Activated CD8-positive, alpha-beta memory T cell treated with anti-CD3 and anti-CD28 coated beads for 48 hours (primary cell): ENCODE measurements around the gene NEUROD2.
"Not testable (repeated sequence)": the region's sequence is repeated elsewhere in the genome, so short reads cannot be mapped to it uniquely, and the experiment has no call there.

Experiments
- DNase-seq, 3 experiments: peaks; one replicate each; pipeline ENCODE4 v3.0.0-alpha.2; 2020; ENCODE audit warnings: low read depth in 2 of 3, low spot score in 2 of 3

The NEUROD2 gene

DNA sequence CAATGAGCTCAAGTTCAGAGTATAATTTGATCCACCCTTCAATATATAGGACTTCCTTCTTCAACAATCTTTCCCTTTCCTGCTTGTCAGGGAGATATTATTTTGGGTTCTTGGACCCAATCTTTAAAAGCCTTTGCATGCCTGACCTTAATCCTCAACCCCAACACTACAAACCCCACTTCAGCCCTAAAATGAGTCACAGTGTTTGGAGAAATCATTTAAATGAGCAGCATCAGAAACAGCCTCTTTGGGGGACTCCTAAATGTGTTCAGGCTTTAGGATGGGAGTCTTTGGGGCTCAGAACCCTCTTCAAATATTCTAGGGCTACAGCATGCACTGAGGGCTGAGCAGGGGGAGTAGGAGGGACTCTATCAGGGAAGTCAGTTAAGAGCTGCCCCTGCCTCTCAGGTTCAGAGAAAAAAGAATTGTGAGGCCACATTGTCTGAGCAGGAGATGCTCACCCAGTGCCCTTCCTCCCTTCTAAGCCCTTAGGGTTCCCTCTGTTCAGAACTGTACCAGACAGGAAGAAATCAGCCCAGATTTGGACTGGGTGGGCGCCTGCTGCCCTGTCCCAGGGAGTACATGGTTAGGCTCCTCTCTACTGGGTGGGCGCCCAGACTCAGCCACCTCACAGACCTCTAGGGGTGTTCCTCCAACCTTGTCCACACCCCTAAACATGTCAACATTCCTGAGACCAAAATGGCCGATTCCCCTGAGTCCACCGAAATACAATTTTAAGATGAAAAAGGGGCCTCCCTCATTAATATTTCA, 5.0 kb downstream of the NEUROD2 start:
- DNase-seq = no peak

DNA sequence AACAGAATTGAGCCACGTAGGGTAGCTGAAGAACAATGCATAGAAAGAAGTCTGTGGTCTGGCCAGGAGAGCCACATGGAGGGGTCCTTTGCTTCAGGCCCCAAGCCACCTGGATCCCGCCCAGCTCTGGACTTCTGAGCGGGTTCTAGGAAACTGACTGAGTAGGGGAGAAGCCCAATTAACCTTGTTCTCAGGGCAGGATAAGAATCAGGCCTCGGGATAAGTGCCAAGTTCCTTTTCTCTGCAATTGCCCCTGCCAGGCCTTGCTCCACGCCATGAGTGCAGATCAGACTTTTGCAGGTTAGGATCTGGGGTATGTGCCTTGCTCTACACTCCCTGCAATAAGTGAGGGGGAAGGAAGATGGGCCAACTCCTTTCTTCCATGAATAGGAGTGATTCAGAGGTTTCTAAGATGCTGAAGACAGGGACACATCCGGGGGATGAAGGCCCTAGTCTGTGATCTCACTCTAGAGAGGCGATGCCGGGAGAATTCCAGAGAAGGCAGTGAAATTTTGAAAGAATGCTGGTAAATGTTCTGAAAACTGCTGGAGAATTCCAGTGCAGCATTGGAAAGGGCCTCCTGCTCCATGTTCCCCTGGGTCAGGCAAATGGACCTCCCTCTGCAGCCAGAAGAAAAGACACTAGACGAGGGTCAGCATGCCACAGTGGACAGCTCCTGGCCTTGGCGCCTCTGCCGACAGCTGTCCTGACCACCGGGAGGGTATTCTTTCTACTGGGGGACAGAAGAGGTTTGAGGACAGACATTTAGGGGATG, 5.8 kb downstream of the NEUROD2 start:
- no peak for DNase-seq

DNA sequence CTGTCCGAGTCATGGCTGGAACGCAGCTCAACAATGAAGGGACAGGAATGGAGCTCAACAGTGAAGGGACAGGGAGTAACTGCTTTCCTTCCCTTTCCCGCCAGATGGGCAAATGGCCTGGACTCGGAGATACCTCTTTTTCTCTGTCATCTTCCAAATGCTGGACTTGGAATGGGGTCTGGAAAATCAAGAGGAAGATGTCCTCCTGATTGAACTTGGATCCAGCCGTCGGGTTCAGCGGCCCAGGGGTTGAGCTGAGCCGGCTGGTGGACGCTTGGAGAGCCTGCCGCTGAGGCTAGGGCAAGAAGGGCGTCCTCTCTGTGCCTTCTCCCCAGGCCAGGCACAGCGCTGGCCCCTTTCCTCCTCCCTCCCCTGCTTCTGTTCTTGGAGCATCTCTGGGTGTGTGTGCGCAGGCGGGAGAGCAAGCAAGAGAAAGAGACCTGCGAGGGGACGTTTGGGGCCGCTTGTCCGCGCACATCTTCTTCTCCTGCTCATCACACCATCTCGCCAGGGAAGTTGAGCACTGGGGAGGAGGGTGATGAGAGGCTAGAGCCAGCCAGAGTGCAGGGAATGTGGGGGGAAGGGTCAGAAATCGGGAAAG, 6.6 kb downstream of the NEUROD2 start:
- no peak for DNase-seq

DNA sequence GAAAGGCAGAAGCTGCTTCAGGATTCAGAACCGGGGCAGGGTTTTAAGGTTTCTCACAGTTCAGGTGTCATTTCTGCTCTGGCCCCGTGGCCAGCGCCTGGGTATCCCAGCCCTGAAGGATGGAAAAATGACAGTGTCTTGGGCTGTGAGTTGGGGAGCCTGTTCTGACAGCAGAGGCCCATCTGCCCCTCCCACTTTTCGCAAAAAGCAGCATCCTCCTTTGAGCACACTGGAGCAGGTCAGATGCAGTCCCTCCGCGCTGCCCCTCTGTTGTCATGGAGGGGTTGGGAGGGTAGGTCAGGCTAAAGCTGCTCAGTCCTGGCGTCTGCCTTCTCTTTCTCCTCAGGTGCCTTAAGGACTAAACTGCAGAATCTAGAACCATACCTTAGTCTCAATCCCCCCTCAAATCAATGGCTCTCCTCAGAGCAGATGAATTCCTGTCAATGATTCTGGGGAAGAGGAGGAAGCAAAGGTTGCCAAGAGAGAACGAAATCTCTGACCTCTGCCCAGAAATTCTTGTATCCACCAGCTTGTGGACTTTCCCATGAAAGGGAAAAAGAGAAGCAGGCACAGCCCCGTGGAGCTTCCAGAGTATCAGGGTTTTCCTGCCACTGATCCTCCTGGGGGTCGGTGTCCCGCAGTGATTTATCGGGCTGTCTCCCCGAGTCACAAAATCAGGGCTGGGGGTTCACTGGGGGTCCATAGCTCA, 7.3 kb downstream of the NEUROD2 start:
- DNase-seq = no peak

DNA sequence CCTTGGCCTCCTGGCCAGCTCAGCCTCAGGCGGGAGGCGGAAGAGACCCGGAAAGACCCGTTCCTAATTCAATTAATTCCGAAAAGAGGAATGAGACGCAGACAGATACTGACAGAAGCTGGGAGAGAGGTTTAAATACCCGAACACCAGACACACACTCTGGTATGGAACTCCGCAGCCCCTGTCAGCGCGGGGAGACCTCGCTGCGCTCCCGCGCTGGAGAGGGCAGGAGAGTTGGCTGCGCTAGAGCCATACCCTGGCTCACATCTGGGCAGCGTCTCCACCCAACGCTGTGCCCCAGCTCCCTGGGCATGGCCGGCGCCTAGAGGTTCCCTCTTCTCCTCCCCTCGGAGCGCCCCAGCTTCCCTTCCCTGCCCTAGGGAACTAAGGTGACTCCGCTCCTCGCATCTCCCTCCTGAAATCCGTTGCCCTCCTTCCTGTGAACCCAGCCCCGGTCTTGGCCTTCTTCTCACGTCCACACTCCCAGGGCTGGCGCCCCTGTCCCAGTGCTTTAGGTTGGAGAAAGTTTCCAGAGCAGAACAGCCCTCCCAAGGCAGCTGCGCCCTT, 8.0 kb downstream of the NEUROD2 start:
- DNase-seq = no peak

DNA sequence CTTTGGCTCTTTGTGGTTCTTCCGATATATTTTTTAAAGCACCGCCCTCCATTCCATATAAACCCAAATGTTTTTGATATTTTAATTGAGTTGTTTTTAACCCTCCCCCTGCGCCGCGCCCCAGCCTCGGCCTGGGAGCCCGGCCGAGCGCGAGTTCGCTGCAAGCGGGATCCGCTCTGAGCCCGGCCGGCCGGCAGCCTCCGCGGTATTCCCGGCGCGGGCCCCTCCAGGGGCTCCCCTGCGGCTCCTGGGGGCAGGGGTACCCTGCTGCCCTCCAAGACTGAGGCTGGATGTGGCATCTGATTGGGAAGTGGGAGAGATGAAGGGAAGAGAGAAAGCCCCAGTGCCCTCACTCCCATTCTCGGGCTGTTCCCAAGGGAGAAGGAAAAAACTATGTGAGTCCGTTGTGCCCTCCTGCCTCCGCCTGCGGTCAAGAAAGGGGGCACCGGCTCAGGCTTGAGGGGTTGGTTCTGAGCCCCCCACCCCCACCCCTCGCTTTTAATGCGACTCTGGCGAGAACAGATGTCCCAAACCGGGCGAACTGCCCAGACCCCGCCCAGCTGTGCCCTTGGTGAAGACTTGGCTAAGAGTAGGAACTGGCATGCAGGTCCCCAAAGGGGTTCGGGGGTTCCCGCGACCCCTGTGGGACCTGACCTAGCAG, 8.6 kb downstream of the NEUROD2 start:
- no peak for DNase-seq

DNA sequence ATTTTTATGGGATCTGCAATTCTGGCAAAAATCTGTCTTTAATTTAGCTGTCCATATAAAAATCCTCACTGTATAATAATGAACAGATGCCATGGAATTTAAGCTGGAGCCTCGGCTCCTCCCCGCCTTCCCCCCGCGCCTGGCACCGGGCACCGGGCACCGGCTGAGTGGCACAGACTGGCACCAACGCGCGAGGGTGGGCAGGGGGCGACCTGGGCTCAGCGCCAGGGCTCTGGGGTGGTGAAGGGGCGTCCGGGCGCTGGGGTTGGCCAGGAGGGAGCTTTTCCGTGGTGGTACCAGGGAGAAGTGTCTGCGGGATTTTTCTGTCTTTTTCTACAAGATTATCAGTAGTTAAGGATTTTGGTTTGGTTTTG, 9.1 kb downstream of the NEUROD2 start:
- DNase-seq = no peak

DNA sequence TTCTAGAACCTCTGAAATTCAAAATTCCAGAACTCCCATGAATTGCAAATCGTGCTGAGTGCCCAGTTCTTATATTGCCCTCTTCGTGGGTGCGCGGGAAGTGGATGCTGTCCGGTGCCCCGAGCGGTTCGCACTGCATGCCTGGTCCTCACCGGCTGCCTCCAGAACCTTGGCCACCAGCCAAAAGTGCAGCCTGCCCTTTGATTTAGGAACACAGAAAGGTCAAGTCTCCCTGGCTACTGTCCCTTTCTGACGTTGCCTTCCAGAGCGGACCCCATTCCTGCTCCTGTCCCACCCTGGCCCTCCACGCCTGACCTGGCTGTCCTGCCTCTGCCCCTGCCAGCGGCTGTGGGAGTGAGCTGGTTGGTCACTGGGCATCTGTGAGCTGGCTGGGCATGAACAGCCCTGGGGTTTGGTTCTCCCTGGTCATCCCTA, 9.7 kb downstream of the NEUROD2 start:
- no peak for DNase-seq

DNA sequence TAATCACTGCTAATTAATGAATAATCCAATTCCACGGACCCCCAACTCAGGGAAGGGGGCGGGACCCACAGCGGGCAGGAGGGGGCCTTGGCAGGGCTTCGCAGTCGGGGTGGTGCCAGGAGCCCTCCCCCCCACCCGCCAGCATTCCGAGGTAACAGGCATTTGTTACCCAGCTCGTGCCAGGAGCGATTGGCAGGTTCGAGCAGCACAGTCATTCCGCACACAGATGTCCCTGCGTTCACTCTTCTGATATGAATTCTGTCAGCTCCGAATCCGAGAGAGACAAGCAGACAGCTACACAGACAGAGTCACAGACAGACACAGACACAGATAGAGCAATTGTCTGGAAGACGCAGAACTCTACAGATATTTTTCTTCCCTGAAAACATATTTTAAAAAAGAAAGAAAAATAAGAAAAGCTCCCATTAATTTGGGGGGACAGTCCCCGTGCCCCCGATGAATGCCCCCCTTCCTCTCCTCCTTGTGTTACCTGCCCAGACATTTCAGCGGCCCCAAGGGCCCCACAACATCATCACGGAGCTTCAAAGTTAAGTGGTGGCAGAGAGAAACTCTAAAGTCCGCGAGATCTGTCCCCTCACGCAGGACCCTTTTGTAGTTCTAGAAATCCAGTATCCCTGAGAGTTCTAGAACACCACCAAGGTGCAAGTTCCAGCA, 10.2 kb downstream of the NEUROD2 start:
- no peak for DNase-seq

DNA sequence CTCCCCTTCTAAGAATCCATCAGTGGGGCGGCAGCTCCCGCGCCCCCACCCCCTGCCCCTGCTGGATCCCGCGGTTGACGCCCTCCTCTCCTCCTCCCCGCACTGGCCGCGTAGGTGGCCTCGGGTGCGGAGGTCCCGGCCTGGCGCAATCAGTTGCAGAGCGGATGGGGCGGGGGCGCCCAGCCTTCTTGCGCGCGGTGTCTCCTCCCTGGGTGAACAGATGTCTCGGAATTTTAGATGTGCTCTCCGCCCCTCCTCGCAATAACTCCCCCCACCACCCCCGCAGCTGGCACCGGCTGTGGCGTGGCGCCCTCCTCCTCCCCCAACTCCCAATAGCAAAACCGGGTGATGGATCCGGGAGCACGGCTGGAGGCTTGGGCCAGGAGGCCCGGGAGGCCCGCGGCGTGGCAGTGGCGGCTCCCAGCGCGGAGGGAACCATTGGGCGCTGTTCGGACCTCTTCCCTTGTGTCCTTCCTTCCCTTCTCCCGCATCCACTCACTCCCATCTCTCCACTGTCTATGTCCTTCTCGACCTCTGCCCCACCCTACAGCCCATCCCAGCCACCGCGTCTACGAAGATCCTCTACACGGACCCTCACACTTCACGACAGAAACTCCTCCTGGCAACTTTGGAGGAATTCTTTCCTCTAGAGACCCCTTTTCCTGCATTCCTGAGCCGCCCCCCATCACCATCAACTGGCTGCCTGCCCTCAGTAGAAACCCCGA, 11.0 kb downstream of the NEUROD2 start:
- DNase-seq = no peak

DNA sequence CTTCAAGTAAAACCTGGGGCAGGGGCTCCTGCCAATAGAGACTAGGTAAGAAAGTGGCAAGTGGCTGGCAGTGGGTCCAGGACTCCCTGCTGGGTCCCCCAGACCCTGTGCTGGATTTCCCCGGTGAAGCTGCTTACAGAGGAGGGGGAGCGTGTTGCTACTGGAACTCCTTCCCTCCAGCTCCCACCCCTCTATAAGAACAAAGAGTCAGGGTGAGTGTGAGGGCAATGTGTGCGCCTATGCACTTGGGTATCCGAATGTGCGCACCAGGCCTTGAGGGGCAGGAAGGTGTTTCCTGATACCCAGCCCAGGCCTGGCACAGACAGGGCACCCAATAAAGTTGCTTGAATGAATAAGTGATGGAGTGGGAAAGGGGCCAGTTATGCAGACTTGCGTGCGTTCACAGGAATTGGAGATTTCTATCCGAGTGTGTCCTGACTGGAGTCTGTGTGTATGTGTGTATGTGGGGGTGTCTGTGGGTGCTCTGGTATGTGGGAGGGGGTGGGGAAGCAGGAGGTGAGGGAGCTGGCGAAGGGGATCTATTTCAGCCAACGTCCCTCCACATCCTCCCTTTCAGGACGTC, 11.7 kb downstream of the NEUROD2 start:
- no peak for DNase-seq

DNA sequence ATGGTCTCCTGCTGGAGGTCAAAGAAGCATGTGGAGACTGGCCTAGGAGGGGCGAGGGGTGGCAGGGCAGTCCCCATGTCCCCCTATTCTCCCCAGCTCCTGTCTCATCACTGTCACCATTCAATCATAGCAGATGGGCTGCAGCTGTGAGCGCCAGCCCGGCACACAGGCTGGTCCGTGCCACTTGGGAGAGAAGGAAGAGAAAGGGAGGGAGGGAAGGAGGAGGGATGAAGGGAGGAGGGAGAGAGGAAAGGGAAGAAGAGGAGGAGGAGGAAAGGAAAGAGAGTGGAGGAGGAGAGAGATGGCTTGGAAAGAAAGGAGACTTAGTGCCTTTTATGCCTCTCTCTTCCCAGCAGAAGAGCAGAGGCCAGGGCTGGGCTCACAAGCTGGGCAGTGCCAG, 12.4 kb downstream of the NEUROD2 start:
- no peak for DNase-seq

DNA sequence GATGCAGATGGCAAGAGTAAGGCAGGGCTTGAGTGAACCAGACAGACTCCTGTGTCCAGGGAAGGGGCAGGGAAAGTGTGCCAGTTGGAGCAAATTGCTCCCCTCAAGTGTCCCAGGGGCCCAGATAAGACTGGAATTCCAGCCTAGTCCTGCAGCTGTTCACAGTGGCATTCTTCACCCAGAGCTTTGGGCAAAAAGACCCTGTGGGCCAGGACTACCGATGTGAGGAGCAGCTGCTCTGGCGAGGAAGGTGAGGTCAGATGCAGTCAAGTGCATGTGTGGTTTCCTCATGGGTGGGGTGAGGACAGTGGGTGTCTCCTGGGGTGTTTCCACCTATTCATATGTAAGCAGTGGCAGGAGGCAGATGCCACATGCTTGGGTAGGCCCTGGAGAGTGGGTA, 14.3 kb downstream of the NEUROD2 start:
- DNase-seq = no peak

DNA sequence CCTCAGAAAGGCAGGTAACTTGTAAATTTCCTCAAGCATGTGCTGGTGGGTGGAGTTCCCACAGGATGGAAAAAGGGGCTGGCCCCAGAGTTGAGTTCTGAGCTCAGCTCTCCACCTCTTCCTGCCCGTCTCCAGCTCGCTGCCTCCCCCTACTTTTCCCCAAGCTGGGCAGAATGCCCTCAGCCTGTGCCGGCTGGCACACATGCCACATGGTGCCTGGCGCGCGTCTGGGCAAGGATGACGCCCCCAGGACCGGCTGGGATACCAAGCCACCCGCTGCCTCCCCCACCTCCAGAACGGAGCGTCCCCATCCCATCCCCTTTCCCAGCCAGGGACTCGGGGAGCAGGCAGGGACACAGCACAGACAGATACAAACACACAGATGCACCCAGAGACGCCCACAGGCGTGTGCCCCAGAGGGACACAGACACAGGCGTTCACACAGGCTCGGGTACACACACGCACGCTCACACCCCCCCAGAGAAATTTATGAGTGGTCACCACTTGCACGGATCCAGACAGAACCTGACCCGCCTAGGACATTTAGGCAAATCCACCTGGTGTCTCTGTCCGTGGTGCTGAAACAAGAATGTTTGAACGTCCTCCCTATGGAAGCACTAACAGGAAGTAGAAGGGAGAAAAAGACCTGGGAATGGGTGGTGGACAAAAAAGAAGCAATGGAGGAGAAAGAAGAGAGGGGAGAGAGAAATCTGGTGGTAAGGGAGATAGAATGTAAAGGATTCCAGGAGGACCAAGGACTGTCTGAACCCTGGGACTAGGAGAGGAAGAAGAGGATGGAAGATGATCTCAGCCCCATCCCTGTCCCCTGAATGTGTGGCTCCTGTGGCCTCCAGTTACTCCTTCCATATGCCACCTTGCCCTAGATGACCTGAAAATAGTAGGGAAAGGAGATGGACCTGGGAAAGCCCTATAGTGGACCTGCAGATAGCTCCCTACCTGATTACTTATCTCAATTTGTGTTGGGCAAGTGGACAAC, 15.5 kb downstream of the NEUROD2 start:
- no peak for DNase-seq

DNA sequence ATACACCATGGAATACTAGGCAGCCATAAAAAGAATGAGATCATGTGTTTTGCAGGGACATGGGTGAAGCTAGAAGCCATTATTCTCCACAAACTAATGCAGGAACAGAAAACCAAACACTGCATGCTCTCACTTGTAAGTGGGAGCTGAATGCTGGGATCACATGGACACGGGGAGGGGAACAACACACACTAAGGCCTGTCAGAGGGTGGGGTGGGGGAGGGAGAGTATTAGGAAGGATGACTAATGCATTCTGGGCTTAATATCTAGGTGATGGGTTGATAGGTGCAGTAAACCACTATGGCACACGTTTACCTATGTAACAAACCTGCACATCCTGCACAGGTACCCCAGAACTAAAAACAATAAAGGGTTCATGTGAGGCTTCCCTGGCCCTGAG, 17.5 kb downstream of the NEUROD2 start:
- not testable (repeated sequence) for DNase-seq

DNA sequence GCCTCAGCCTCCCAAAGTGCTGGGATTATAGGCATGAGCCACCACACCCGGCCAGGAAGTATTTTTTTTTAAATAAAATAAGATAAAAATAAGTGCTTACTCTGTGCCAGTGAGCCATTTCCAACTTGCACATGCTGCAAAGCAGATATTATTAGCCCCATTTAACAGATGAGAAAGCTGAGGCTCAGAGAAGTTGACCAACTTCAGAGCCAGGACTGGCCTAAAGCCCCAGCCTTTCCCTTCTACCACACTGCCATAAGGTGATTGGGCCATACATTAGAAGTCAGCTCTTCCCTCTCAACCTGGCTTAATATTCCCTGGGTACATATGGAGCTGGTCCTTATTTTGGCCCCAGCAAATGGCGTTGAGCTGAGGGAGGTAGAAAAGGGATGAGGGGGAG, 25.1 kb downstream of the NEUROD2 start:
- no peak for DNase-seq

DNA sequence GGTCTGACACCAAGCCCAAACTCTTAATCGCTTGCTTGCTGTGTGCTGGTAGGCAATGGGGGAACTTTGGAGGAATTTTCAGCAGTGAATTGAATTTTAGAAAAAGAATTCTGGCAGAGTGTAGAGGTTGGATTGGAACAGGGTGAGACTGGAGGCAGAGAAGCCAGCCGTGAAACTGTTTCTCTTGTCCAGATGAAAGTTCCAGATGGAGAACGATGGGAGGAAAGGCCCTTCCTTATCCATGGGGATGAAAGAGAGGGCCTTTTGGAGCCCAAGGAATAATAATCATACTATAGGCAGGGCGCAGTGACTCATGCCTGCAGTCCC, 26.0 kb downstream of the NEUROD2 start:
- DNase-seq = no peak

DNA sequence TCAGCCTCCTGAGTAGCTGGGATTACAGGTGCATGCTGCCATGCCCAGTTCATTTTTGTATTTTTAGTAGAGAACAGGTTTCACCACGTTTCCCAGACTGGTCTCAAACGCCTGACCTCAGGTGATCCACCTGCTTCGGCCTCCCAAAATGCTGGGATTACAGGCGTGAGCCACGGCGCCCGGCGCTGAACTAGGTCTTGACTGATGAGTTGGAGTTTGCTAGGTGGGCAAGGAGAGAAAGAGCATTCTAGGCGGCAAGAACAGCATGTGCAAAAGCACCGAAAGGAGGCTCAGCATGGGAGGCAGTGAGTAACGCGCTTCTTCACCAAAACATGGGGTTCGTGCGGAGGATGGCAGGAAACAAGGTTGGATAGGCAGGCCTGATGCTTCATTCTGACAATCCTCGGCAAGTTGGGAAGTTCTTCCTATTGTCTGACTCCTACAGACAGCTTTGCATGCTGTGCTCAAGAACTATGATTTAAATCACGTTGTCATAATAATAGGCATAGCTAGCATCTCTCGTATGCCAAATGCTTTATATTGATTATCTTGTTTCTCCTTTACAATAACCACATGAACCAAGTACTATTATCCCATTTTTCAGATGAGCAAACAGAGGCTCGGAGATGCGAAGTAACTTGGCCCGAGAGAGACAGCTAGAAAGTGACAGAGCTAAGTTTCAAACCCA, 26.5 kb downstream of the NEUROD2 start:
- no peak for DNase-seq
